Measurements from ENCODE around the gene SERPINA10.
"Not testable (repeated sequence)": the region's sequence is repeated elsewhere in the genome, so short reads cannot be mapped to it uniquely, and the experiment has no call there.

Gene SERPINA10

DNA sequence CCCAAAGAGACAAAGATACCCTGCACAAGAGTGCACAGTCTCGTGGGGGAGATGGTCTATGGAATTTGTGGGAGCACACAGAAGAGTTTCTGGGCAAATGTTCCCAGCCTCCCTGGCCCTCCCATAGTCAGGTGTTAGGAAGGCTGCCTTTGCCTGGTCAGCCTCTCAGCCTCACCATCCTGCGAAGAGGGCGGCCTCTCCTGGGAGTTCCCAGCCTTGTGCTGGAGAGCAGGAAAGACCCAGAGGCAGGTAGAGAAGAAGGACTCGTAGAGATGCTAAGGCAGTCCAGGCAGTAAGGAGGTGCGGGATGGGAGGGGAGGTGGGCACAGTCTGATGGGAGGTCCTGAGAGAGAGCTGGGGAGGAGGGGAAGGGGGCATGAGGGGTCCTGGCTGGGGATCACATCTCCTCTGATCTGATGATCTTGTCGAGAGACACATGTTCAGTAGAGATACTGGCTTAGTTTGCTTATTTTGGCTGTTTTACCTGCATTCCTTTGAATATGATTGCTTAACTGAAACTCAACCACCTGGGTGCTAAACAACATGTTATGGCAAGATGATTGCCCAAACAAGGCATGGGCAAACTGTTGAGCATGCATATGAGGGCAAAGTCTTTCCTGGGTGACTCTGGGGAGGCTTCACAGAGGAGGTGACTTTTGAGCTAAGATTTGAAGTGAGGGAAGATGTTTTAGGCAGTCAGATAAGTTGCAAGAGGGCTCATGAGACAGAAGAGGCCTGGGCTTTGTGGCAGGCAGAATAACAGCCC lies 19.6 kb upstream of the SERPINA10 start:
- DNase-seq = no peak

DNA sequence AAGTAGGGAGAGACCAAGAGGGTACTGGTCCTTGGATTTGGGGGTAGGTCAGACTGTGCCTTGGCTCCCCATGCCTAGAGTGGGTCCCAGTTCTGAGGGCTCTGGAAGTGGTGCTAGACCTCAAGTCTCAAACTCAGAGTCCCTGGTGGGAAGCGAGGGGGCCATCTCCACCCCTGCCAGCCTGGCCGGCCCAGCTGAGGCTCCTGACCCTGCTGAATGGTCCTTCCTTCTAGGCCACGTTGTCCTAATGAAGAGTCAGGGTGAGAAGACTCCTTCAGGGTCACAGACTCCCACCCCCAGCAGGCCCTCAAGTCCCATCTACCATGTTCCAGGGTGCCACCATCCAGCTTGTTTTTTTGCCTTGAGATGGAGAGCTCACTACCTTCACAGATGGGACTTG lies 17.2 kb upstream of the SERPINA10 start:
- no peak for DNase-seq

DNA sequence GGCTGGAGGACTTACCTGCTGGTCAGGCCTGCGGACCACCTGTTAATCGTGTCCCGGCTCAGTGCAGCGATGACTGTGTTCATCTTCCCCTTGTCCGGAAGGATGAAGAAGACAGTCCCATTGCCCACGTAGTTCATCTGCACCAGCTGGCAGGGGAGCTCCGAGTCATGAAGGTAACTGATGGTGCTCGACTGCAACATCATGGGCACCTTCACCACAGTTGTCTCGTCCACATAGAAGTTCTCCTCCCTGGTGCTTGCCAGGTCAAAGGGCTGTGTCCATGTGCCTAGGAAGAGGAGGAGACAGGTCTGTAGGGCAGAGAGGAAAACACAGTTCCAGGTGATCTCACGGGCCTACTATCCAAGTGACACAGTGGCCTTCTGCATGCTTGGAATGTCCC lies 16.7 kb upstream of the SERPINA10 start:
- DNase-seq = no peak

DNA sequence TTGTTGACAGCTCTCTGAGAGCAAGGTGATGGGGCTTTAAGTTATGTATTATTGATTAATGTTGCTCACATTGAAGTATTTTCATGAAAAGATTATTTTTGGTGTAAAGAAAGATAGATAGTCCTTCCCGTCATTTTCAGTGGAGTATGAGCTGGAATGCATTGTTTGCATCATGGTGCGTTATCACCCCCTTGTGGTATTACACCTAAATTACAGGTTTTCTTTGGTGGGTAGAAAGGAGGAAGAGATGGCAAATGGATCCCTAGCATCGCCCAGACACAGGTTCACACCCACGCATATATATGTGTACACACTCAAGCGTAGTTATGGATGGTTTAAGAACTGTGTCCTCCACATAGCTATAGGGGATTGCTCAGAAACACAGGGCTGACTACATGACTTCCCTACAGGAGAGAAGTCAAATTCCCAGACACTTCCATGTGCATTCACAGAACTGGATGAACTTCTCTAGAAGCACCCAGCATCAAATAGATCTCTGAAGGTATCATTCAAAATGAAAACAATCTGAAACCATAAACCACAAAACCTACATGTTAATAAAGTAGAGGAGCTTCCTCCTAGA lies 14.4 kb upstream of the SERPINA10 start:
- DNase-seq = no peak

DNA sequence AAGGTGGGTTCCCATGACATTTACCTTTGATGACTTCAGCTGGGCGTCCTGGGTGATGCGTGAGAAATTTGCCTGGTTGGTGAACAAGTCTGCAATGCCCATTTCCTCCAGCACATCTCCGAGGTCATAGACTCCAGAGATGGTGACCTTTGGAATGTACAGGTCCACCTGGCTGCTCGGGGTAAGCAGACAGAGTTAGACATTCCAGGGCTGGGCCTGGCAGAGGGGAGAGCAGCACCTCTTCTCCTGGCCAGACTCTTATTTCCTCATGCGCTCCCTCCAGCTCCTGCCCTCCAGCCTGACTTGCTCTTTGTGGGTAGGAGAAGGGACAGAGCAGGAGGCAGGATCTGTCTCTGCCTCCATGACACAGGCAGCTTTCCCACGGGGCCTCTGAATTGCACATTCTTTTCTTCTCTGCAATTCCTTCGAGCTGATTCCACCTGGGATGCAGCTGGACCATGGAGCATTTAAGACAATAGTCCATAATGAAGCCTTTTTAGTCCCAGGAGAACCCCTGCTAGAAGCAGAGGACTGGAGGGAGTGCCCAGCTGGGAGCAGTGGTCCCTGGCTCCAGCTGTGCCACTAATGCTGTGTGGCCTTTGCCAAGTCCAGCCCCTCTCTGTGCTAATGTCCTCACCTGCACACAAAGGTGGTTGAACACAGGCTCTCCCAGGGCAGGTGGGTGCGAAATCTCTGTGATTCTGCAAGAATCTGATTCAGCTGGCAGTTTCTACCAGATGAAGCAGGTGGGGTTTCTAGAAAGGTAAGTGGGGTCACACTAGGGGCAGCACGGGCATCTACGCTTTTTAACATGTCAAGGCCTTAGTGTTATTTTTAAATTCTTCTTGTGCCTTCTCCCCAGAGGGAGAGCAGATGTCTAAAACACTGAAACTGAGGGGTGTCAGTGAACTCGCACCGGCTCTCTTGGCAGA lies 13.2 kb upstream of the SERPINA10 start:
- no peak for DNase-seq

DNA sequence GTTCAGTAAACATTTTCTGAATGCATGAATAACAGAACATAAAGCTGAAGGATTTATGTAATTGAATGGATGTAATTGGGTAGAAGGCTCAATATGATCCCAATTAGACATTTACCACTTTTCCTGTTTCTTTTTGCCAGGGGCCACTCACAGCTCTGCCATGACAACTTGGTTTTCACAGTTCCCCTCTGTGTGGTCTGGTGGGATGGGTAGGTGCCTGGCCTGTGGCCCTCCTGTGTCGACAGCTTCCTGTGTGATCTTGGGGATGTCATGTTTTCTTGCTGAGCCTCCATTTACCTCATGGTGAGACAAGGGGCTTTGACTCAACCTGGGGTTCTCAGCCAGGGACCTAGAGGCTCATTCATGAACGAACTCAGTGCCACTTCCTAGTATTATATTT lies 12.6 kb upstream of the SERPINA10 start:
- DNase-seq = no peak

DNA sequence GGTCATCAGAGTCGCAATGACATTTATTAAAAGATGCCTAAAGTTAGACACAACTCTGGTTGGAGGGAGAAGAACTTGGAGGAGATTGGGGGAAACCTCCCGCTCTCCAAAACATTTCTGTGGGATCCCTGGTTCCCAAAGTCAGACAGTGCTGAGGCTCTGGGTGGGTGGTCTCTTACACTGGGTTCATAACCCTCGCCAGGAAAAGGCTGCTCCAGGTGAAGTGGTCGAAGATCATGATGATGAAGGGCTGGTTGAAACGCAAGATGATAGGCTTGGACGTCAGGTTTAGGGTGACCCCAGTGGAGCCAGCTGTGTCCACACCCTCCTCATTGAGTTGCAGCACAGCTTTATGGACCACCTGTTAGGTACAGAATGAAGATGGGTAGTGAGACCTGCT lies 11.2 kb upstream of the SERPINA10 start:
- DNase-seq = no peak

DNA sequence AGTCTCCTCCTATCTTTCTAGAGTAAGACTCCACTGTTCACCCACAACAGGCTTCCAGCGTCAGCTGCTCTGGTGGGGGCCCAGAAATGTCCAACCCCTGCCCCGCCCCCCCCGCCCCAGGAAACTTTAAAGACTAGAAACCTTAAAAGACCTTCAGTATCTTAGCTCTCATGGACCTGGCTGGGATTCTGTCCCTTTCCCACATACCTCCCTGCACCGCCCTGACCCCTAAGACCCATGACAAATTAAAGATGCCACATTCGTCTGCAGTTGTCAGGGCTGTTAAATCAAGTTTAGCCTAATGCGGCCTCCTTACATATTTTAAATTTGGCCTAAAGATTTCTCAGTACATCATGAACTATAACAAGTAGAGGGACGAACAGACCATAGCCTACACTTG lies 10.0 kb upstream of the SERPINA10 start:
- DNase-seq = no peak

DNA sequence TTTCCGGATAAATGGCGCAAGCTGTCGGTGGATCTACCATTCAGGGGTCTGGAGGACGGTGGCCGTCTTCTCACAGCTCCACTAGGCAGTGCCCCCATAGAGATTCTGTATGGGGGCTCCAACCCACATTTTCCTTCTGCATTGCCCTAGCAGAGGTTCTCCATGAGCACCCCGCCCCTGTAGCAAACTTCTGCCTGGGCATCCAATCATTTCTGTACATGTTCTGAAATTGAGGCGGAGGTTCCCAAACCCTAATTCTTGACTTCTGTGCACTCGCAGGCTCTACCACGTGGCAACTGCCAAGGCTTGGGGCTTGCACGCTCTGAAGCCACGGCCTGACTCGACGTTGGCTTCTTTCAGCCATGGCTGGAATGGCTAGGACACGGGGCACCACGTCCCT lies 5.1 kb upstream of the SERPINA10 start:
- DNase-seq = no peak

DNA sequence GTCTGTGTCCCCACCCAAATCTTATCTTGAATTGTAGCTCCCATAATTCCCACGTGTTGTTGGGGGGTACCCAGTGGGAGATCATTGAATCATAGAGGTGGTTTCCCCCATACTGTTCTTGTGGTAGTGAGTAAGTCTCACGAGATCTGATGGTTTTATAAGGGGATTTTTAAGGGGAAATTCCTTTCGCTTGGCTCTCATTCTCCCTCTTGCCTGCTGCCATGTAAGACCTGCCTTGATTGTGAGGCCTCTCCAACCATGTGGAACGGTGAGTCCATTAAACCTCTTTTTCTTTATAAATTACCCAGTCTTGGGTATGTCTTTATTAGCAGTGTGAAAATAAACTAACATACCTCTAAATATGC lies 3.1 kb upstream of the SERPINA10 start:
- DNase-seq = not testable (repeated sequence)

DNA sequence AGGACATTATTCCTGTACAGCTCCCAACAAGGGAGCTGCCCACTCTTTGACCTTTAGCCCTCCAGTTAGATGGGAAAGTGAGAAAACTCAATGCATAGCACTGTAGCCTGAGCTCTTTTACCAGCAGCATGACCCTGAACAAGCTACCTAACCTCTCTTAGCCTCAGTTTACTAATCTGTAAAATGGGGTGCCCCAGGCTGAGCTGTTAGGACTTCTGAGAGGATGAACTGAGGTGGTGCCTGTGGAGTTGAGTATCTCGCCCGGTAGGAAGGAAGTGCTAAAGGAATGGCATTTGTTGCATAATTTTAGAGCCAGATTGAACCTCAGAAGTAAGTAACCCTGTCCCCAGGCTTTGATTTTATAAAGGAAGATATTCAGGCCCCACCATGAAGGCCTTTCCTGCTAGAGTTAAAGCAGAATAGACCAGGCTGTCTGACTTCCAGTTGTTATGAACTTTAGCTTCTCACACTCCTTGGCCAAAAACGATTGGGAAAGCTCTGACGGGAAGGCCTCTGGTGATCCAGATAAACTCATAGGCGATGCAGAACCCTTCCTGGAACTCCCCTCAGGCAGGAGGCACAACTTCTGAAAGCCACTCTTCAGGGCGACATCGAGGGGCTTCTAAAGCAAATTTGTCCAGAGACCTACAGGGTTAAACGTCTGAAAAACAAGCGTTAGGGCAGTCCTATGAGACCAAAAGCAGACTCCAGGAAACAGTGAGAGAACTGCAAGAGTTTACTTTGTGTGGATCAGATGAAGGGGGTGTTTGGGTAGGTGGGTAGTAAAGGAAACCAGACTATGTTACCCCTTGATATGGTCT lies 2.5 kb upstream of the SERPINA10 start:
- DNase-seq = no peak

DNA sequence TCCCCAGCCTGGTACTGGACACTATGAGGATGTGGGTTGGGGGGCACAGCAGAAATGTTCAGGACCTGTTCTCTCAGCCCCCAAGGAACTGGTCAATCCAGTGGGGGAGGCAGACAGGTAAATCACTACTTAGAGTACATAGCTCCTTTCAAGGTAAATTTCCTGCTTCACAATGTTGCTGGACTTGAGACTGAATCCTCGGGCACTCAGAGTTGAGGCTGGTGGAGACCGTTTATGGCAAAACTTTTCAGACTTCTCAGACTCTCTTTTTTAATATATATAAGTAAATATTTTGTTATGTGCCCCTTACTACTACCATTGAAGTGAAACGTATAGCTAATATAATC lies 483 bp upstream of the SERPINA10 start:
- no peak for DNase-seq

DNA sequence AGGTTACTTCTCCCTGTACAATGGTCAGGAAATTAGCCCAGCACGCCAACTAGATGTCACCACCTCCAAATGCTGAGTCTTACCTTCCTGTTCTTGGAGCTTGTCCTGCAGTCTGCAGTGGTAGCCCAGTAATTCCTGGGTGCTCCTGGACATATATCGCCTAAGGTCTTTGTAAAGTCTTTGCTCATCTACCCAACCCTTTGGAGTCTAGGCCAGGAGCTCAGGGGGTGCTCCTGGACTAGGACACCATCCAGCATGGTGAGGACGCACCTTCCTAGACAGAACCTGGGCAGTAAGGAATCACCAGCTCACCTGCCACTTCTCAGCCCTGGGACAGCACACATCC lies 569 bp downstream of the SERPINA10 start:
- no peak for DNase-seq

DNA sequence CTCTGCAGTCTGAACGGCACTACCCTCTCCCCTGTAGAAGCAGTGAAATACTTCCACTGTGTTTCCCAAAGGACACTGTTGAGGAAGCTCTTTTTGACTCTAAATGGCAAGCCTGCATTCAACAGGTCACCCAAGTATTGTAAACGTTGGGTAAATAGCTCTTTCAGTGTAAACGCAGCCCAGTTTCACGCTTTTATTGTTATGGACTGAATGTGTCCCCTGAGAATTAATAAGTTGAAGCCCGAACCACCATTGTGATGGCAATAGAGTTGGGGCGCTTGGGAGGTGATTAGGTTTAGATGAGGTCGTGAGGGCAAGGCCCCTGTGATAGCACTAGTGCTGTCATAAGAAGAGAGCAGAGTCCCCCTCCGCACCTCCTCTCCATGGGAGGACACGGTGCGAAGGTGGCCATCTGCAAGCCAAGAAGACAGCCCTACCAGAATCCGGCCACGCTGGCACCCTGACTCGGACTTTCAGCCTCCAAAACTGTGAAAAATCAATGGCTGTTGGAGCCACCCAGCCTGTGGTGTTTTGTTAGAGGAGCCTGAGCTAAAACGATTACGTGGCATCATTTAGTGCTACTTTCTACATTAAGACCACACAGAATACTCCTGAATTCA lies 1.1 kb downstream of the SERPINA10 start:
- DNase-seq = no peak

DNA sequence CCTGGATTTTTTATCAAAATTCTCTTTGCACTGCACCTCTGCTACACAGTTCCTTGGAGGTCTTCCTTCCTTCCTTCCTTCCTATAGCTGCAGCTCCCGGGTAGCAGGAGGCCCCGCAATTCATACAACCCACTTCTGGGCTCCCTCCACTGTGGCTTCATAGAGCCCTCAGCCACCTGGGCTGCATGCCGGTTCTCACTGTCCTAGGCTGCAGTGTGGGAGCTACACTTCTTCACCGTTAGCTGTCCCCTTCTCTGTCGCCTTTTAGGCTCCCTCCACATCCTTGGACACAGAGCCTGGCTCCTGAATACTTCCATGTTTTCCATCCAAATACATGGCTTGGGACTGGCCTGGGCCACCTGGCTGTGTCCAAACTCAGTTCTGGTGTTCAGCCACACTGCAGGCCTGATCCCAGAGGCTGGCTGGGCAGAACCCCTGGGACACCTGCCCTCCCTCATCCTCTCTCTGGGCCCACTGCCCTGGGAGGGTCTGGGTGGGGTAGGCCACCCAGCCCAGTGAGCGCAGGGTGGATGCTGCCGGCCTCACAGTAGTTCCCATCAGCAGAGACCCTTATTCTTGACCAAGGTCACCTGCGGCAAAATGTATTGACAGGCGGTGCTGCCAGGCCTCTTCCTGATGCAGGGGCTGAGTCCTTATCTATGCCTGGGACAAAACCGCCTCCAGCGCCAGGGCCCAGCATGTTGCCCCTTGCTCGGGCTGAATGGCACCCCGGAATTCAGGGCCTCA lies 1.7 kb downstream of the SERPINA10 start:
- DNase-seq = no peak

DNA sequence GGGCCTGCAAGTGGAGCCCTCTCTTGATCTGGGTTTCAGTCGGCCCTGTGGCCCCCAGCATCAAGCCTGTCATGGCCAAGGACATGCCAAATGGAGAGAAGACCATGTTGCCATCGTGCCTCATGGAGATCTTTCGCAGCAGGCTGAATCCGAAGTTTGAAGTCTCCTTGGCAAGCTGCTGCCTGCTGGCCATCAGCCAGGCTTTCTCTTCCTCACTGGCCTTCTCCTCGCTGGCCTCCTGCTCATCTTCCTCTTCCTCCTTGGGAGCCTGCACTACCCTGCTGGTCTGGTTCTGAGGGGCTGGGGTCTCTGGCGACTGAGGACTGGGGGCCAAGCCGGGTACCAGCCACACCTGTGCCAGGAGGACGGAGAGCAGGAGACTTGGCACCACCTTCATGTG lies 2.9 kb downstream of the SERPINA10 start:
- DNase-seq = no peak

DNA sequence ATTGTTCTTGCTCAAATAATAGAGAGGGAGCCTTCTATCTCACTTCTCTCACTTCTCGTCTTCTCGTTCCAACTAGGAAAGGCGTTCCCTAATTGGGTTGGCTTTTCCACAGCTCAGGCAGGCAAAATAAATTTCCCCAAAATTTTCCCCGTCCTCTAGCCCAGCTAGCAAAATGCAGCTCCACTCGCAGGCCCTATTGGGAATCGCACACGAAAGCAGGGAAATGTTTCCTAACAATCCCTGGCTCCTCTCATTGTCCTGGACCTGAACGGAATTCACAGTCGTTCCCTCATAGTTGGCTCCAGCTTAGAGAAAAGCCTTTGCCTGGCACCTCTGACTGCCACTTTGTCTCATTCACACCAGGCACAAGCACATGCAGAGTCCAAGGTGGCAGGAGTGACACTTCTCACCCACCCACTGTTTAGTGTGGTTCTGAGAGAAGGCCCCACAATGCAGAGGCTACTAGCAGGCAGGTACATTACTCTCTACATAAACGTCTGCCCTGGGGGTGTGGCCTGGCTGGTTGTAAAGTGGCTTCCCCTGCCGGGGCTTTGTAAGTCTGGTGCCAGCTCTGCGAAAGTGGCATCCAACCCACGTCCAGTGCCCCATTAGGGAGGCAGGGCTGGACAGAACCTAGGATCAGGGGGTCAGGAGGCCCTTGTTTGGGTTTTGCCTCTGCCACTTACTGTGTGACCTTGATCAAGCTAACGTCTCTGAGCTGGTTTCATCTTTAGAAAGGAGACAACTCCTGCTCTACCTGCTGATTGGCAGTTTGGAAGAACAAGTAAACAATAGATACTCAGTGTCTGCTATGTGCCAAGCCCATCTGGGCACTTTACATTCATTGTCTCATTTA lies 4.2 kb downstream of the SERPINA10 start:
- DNase-seq = no peak

DNA sequence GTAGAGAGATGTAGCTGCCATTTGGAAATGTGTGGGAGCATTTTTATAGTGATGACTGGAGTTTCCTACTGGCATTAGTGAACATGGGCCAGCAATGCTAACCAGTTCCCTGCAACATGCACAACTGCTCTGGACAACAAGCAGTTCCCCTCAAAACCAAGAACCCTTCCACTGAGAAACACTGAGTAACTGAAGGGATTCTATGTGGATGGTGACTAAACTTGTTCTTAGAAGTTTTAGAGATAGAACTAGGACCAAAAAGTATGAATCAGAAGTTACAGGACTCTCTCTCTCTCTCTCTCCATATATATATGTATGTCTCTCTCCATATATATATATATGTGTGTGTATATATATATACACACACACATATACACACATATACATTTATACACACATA lies 7.9 kb downstream of the SERPINA10 start:
- no peak for DNase-seq

DNA sequence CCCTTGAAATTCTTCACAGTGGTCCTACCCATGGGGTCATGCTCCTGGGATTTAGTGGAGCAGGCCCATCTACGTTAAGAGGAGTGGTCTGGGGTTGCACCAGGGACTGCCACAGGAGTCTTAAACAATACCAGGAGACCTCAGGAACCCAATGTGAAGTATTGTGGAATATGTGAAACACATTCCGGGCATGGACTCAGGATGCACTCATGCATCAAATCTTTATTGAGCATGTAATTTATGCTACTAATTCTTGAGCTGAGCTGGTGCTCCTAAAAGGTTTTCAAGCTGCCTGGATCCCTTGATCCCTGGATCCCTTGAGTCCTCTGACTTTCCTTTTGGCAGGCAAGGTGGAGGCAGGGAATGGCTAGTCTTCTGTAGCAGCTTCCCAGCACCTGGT lies 8.8 kb downstream of the SERPINA10 start:
- DNase-seq = no peak

DNA sequence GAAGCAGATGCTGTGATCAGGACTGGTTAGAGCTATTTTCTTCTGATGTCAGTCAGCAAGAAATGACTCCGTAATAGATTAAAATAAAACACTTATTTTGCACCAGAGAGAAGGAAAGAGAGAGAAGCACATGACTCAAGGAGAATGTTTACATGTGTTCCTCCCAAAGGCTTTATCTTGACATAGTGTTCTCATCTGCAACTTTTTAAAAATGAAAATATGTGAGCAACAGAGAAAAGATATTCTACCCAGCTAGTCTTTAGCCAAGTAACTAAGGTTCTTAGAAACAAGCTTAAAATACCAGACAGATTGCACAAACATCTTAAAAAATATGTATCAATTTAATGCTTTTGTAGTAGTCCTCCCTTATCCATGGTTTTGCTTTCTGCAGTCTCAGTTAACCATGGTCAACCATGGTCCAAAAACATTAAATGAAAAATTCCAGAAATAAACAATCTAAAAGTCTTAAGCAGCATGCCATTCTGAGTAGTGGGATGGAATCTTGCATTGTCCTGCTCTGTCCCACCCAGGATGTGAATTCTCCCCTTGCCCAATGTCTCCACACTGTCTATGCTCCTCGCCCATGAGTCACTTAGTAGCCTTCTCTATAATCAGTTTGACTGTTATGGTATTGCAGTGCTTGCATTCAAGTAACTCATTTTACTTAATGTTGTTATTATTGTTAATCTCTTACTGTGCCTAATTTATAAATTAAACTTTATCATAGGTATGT lies 9.9 kb downstream of the SERPINA10 start:
- DNase-seq = no peak

Measured in NCI-H226 (cell line).